ENCODE measurements around the gene EXOC6. TPM values are rescaled to one million over a fixed set of nuclear protein-coding genes. Genes with fewer than 3 reads are reported as not detected.

EXOC6 gene
- total RNA-seq, 1 experiment from 2014 or later: 12.9 TPM

GRCh38 chr10:92891885-92892690 lies 43.8 kb downstream of the EXOC6 start:
- no TSS peak for BruUV-seq (replicated peaks)
- intact Hi-C loops (cut with micrococcal nuclease): loop anchor here (5.0 kb wide), 1 partner anchor 140 kb away; no protein-coding TSS in a partner anchor

More at GRCh38 chr10:92891885-92892690, 43.8 kb downstream of the EXOC6 start:
- CTCF ChIA-PET: interaction anchor here (0.9 to 1.1 kb wide), 2 partner anchors 12 to 375 kb away, joined by 3 read pairs; no protein-coding TSS in a partner anchor
- POLR2A ChIA-PET: no interaction called here
- peak overlapping the region in 1 of 2 experiments; percentile 29; a peak in 2 of 4 replicates for H3K4me3 ChIP-seq (replicated peaks in 1 of 2; ENCODE audit: low read depth in 1 of 2, low read length in 2 of 2)
- no peaks in the 10 kb centered on the region for H3K79me2 ChIP-seq (ENCODE audit: insufficient read depth, low read length)
- RAD21 ChIA-PET (ENCODE audit: low non-redundant PET in 1 of 2, low total read pairs in 2 of 2, uncharacterized antibody in 2 of 2, unreplicated experiment in 2 of 2): interaction anchor here in 1 of 2 experiments (0.9 kb wide), 1 partner anchor 12 kb away, joined by 3 read pairs; no protein-coding TSS in a partner anchor
- peak overlapping the region; percentile 72 for H3K4me2 ChIP-seq (ENCODE audit: low read length)
- H3K9ac ChIP-seq (ENCODE audit: low read length): no peak overlapping the region
- peaks cover 20 to 26% of the 10 kb centered on the region in 2 experiments for H3K4me1 ChIP-seq (ENCODE audit: control insufficient read depth in 1 of 2, insufficient read depth in 2 of 2, low read length in 2 of 2)
- H4K20me1 ChIP-seq (ENCODE audit: insufficient read depth): 0 out of 2 replicates have a peak, but pooled peaks cover 5% of the 10 kb centered on the region
- TF ChIP-seq, protein P1, sequence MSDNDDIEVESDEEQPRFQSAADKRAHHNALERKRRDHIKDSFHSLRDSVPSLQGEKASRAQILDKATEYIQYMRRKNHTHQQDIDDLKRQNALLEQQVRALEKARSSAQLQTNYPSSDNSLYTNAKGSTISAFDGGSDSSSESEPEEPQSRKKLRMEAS (IDR thresholded peaks at IDR 0.05): peak; percentile 81; the same call in 1 of the 2 replicates
- no peak for TF ChIP-seq YY1 (IDR thresholded peaks at IDR 0.05; ENCODE audit: extremely low read depth, insufficient replicate concordance, low read depth, low read length)
- no peak for TF ChIP-seq CTCF (IDR thresholded peaks at IDR 0.05 in 2 of 3, conservative IDR thresholded peaks at IDR 0.05 in 1 of 3; ENCODE audit: borderline replicate concordance in 1 of 3, insufficient read depth in 1 of 3, low read depth in 2 of 3, low read length in 2 of 3)
- TF ChIP-seq EZH2phosphoT487 (IDR thresholded peaks at IDR 0.05; ENCODE audit: borderline replicate concordance): no peak
- TF ChIP-seq, protein P2, sequence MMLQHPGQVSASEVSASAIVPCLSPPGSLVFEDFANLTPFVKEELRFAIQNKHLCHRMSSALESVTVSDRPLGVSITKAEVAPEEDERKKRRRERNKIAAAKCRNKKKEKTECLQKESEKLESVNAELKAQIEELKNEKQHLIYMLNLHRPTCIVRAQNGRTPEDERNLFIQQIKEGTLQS (IDR thresholded peaks at IDR 0.05): peak; percentile 46; the same call in 1 of the 2 replicates
- peak; percentile 97 for TF ChIP-seq CBX3 (IDR thresholded peaks at IDR 0.05; ENCODE audit: low read depth)
- TF ChIP-seq ZFX (IDR thresholded peaks at IDR 0.05): no peak
- TF ChIP-seq FOSL1 (IDR thresholded peaks at IDR 0.05; ENCODE audit: low read depth): peak; percentile 95
- peak; percentile 81 for TF ChIP-seq CEBPB (IDR thresholded peaks at IDR 0.05; ENCODE audit: low read depth)
- TF ChIP-seq, protein P3, sequence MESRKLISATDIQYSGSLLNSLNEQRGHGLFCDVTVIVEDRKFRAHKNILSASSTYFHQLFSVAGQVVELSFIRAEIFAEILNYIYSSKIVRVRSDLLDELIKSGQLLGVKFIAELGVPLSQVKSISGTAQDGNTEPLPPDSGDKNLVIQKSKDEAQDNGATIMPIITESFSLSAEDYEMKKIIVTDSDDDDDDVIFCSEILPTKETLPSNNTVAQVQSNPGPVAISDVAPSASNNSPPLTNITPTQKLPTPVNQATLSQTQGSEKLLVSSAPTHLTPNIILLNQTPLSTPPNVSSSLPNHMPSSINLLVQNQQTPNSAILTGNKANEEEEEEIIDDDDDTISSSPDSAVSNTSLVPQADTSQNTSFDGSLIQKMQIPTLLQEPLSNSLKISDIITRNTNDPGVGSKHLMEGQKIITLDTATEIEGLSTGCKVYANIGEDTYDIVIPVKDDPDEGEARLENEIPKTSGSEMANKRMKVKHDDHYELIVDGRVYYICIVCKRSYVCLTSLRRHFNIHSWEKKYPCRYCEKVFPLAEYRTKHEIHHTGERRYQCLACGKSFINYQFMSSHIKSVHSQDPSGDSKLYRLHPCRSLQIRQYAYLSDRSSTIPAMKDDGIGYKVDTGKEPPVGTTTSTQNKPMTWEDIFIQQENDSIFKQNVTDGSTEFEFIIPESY (IDR thresholded peaks at IDR 0.05; ENCODE audit: extremely low read depth, insufficient replicate concordance, low read length): no peak
- peak; percentile 92 for TF ChIP-seq SP1 (IDR thresholded peaks at IDR 0.05; ENCODE audit: low read depth)
- peak; percentile 93 for TF ChIP-seq JUND (IDR thresholded peaks at IDR 0.05)
- TF ChIP-seq SRF (IDR thresholded peaks at IDR 0.05; ENCODE audit: low read depth): peak; percentile 65; the same call in 1 of the 2 replicates
- TF ChIP-seq POLR2A (IDR thresholded peaks at IDR 0.05; ENCODE audit: borderline replicate concordance, extremely low read depth, insufficient read depth, insufficient read length): no peak
- TF ChIP-seq POLR2AphosphoS5 (IDR thresholded peaks at IDR 0.05; ENCODE audit: low read depth, low read length): peak; percentile 79
- TF ChIP-seq RAD21 (IDR thresholded peaks at IDR 0.05; ENCODE audit: low read depth): no peak
- no peak for TF ChIP-seq EGR1 (IDR thresholded peaks at IDR 0.05; ENCODE audit: low read depth)
- TF ChIP-seq ZNF274 (IDR thresholded peaks at IDR 0.05; ENCODE audit: low read depth, low read length): no peak
- TF ChIP-seq SIN3A (IDR thresholded peaks at IDR 0.05; ENCODE audit: low read depth): peak; percentile 94
- peak; percentile 86 for TF ChIP-seq TCF7L2 (IDR thresholded peaks at IDR 0.05; ENCODE audit: borderline replicate concordance, extremely low read depth, insufficient read depth, insufficient read length)
- no peak for TF ChIP-seq ELF1 (IDR thresholded peaks at IDR 0.05; ENCODE audit: borderline replicate concordance, low read depth)
- DNase-seq (ENCODE audit: low read depth, low spot score) (peak; percentile 96), ATAC-seq (peak; percentile 96)
- H3K27ac ChIP-seq (ENCODE audit: low read depth, low read length): peak overlapping the region; percentile 17; the same call in 1 of the 2 replicates
- no peaks in the 10 kb centered on the region for H3K36me3 ChIP-seq (ENCODE audit: control insufficient read depth in 1 of 2, insufficient read depth in 2 of 2, low read length in 2 of 2)
- H3K9me2 ChIP-seq (ENCODE audit: insufficient read depth): no peaks in the 10 kb centered on the region
- H2AFZ ChIP-seq (ENCODE audit: low read depth, low read length, poor library complexity, severe bottlenecking): no peak overlapping the region
- H3K9me3 ChIP-seq (ENCODE audit: control insufficient read depth in 1 of 2, insufficient read depth in 1 of 2, low read depth in 1 of 2, low read length in 2 of 2): no peaks in the 10 kb centered on the region
- H3K27me3 ChIP-seq (ENCODE audit: insufficient read depth, low read length): no peaks in the 10 kb centered on the region
